ENCODE data around the gene RAD23A.

The RAD23A gene

GRCh38 chr19:12985049-12985776 is 39.6 kb downstream of the RAD23A start:
- DNase-seq, result peak; percentile 73

GRCh38 chr19:12986726-12987125 is 41.1 kb downstream of the RAD23A start:
- in situ Hi-C loops (cut with HindIII; ENCODE audit: low pct_ligation_motif_present, low sequenced_read_pairs), result no loop called here
- no peak overlapping the region for H3K4me3 ChIP-seq (ENCODE audit: low read depth, low read length)
- H3K27ac ChIP-seq, result no peak overlapping the region
- no peak for DNase-seq
- no peaks in the 10 kb centered on the region for H3K27me3 ChIP-seq (replicated peaks)
- H3K36me3 ChIP-seq (replicated peaks), result no peaks in the 10 kb centered on the region
- TF ChIP-seq CTCF (IDR thresholded peaks at IDR 0.05; ENCODE audit: low read depth, low read length, missing control alignments), result no peak

More at GRCh38 chr19:12985049-12985776, 39.6 kb downstream of the RAD23A start:
- in situ Hi-C loops (cut with HindIII; ENCODE audit: low pct_ligation_motif_present, low sequenced_read_pairs), result no loop called here
- Histone ChIP-seq H3K36me3 (replicated peaks) (no peaks in the 10 kb centered on the region), H3K27me3 (replicated peaks) (no peaks in the 10 kb centered on the region), H3K27ac (no peak overlapping the region), H3K4me3 (ENCODE audit: low read depth, low read length) (no peak overlapping the region)
- no peak for TF ChIP-seq CTCF (IDR thresholded peaks at IDR 0.05; ENCODE audit: low read depth, low read length, missing control alignments)

- TF ChIP-seq CTCF (IDR thresholded peaks at IDR 0.05; ENCODE audit: low read depth, low read length, missing control alignments), result no peak
- Histone ChIP-seq H3K27ac (no peak overlapping the region), H3K27me3 (replicated peaks) (no peaks in the 10 kb centered on the region), H3K4me3 (ENCODE audit: low read depth, low read length) (no peak overlapping the region), H3K36me3 (replicated peaks) (no peaks in the 10 kb centered on the region)
- in situ Hi-C loops (cut with HindIII; ENCODE audit: low pct_ligation_motif_present, low sequenced_read_pairs), result no loop called here
- no peak for DNase-seq
Observed at GRCh38 chr19:12987190-12987589, 41.5 kb downstream of the RAD23A start.

- DNase-seq, result no peak
- in situ Hi-C loops (cut with HindIII; ENCODE audit: low pct_ligation_motif_present, low sequenced_read_pairs), result no loop called here
- Histone ChIP-seq H3K27ac (no peak overlapping the region), H3K36me3 (replicated peaks) (no peaks in the 10 kb centered on the region), H3K4me3 (ENCODE audit: low read depth, low read length) (no peak overlapping the region), H3K27me3 (replicated peaks) (no peaks in the 10 kb centered on the region)
- TF ChIP-seq CTCF (IDR thresholded peaks at IDR 0.05; ENCODE audit: low read depth, low read length, missing control alignments), result no peak
Observed at GRCh38 chr19:12987781-12988180, 42.1 kb downstream of the RAD23A start.

GRCh38 chr19:12990431-12990830 is 44.8 kb downstream of the RAD23A start:
- no peaks in the 10 kb centered on the region for H3K36me3 ChIP-seq (replicated peaks)
- TF ChIP-seq CTCF (IDR thresholded peaks at IDR 0.05; ENCODE audit: low read depth, low read length, missing control alignments), result no peak
- DNase-seq, result no peak
- no peak overlapping the region for H3K27ac ChIP-seq
- in situ Hi-C loops (cut with HindIII; ENCODE audit: low pct_ligation_motif_present, low sequenced_read_pairs), result no loop called here
- no peak overlapping the region for H3K4me3 ChIP-seq (ENCODE audit: low read depth, low read length)
- no peaks in the 10 kb centered on the region for H3K27me3 ChIP-seq (replicated peaks)

GRCh38 chr19:12990853-12991252 is 45.2 kb downstream of the RAD23A start:
- Histone ChIP-seq H3K27me3 (replicated peaks) (no peaks in the 10 kb centered on the region), H3K27ac (no peak overlapping the region), H3K4me3 (ENCODE audit: low read depth, low read length) (no peak overlapping the region), H3K36me3 (replicated peaks) (no peaks in the 10 kb centered on the region)
- no peak for TF ChIP-seq CTCF (IDR thresholded peaks at IDR 0.05; ENCODE audit: low read depth, low read length, missing control alignments)
- DNase-seq, result no peak
- in situ Hi-C loops (cut with HindIII; ENCODE audit: low pct_ligation_motif_present, low sequenced_read_pairs), result no loop called here
